HL-60/S4 treated with retinoic acid at 250 ng/mL for 4 days and 3 days (cell line): Measurements from ENCODE around the gene IL12B.
"Not testable (repeated sequence)": the region's sequence is repeated elsewhere in the genome, so short reads cannot be mapped to it uniquely, and the experiment has no call there.

Source experiments
- in situ Hi-C: fragments of 300-500 bp; cut with MboI; formaldehyde crosslinking; loops from 2 replicates; pipeline ENCODE4 v1.7.0; 2022; ENCODE audit warnings: low sequenced_read_pairs

IL12B gene

GRCh38 chr5:159333545-159333925, 3.2 kb upstream of the IL12B start:
- in situ Hi-C loops = no loop called here

- in situ Hi-C loops = no loop called here
These were observed 2.7 kb upstream of the IL12B start for GRCh38 chr5:159332800-159333544.

GRCh38 chr5:159331093-159331973, 1.0 kb upstream of the IL12B start:
- in situ Hi-C loops = no loop called here

- in situ Hi-C loops = no loop called here
These were observed 5.3 kb downstream of the IL12B start for GRCh38 chr5:159324986-159325385.

GRCh38 chr5:159324102-159324755, 6.1 kb downstream of the IL12B start:
- in situ Hi-C loops = no loop called here

GRCh38 chr5:159322180-159322579, 8.1 kb downstream of the IL12B start:
- in situ Hi-C loops = no loop called here

- in situ Hi-C loops = no loop called here
These were observed 10.5 kb downstream of the IL12B start for GRCh38 chr5:159319832-159320231.

- in situ Hi-C loops = no loop called here
These were observed 10.9 kb downstream of the IL12B start for GRCh38 chr5:159319363-159319762.

- in situ Hi-C loops = no loop called here
These were observed 11.8 kb downstream of the IL12B start for GRCh38 chr5:159318448-159318847.

GRCh38 chr5:159317849-159318248, 12.4 kb downstream of the IL12B start:
- in situ Hi-C loops = no loop called here

- in situ Hi-C loops = no loop called here
These were observed 13.5 kb downstream of the IL12B start for GRCh38 chr5:159316519-159317383.

- in situ Hi-C loops = no loop called here
These were observed 17.1 kb downstream of the IL12B start for GRCh38 chr5:159313197-159313596.

- in situ Hi-C loops = no loop called here
These were observed 19.2 kb downstream of the IL12B start for GRCh38 chr5:159311063-159311462.

GRCh38 chr5:159310511-159310910, 19.8 kb downstream of the IL12B start:
- in situ Hi-C loops = no loop called here

- in situ Hi-C loops = no loop called here
These were observed 20.4 kb downstream of the IL12B start for GRCh38 chr5:159309689-159310433.

GRCh38 chr5:159304961-159305595, 25.2 kb downstream of the IL12B start:
- in situ Hi-C loops = no loop called here

- in situ Hi-C loops = no loop called here
These were observed 27.0 kb downstream of the IL12B start for GRCh38 chr5:159303286-159303685.

GRCh38 chr5:159301929-159302860, 28.1 kb downstream of the IL12B start:
- in situ Hi-C loops = not testable (repeated sequence)
